GM12872 (cell line): ENCODE data around the gene GBP3.

Experiments used
- CTCF ChIP-seq: IDR thresholded peaks from 3 replicates; pipeline ENCODE4 v1.5.1; 2011; ENCODE audit warnings: low read depth, mild to moderate bottlenecking, low read length, moderate library complexity; ENCODE audit not compliant: insufficient read depth

GBP3 gene

GRCh38 chr1:89008511-89008910, 14.2 kb downstream of the GBP3 start:
- no peak for TF ChIP-seq CTCF

DNA sequence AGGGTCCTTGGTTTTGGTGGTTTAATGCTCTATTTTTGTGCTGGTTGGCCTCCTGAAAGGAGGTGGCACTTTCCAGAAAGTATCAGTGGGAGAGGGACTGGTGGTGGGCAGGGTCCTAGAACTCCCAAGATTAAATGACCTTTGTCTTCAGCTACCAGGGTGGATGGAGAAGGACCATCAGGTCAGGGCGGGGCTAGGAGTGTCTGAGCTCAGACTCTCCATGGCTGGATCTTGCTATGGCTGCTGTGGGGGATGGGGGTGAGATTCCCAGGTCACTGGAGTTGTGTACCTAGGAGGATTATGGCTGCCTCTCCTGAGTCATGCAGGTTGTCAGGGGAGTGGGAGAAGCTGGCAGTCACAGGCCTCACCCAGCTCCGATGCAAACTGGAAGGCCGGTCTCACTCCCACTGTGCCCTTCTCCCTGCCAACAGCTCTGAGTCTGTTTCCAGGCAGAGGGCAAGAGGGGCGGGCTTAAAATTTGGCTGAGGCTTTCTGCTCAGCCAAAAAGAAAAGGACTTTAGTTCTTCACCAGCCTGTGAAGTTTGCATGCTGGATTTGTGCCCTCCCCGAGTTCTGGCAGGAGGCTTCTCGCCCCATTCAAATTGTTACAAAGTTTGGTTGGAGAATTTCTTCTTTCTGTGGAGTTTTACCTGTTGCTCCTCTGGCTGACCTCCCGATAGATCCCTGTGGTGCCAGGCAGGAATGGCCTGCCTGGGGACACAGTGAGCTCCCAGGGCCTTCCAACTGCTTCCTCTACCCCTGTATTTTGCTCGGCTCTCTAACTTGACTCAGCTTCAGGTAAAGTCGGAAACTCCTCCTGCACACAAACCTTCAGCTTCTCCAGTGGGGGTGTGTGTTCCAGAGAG, 17.1 kb downstream of the GBP3 start:
- TF ChIP-seq CTCF, result no peak

DNA sequence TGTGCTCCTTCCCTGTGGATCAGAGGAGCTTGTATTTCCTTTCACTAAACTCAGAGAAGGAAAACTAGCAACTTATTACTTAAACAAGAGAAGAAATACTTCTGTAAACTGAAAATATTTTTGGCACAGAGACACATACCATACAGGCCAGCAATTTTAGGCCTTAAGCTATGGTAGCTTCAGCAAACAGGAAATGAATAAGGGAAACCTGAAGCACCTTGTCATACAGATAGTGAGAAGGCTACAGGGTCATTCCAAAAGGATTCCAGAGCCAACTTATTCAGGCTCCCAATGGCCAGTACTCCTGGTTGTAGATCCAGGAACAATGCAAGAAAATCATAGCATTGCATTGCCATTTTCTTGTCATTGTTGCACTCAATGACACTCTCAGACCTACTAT, 21.2 kb downstream of the GBP3 start:
- TF ChIP-seq CTCF, result no peak

- peak; percentile 22; the same call in 1 of the 3 replicates for TF ChIP-seq CTCF
These were observed 23.9 kb downstream of the GBP3 start for GRCh38 chr1:88998716-88999115.

GRCh38 chr1:88990426-88990825, 32.2 kb downstream of the GBP3 start:
- no peak for TF ChIP-seq CTCF

DNA sequence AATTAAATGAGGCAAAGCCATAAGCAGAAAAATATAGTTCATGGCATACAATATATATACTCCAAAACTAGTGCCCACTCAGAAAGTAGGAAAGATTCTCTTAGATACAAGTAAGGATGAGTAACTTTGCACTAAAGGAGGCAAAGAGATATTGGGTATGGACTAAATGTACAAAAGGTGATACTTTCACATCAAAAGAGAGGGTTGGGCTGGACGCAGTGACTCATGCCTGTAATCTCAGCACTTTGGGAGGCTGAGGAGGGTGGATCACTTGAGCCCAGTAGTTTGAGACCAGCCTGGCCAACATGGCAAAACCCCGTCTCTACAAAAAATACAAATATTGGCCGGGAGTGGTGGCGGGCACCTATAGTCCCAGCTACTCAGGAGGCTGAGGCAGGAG, 37.0 kb downstream of the GBP3 start:
- TF ChIP-seq CTCF, result no peak

DNA sequence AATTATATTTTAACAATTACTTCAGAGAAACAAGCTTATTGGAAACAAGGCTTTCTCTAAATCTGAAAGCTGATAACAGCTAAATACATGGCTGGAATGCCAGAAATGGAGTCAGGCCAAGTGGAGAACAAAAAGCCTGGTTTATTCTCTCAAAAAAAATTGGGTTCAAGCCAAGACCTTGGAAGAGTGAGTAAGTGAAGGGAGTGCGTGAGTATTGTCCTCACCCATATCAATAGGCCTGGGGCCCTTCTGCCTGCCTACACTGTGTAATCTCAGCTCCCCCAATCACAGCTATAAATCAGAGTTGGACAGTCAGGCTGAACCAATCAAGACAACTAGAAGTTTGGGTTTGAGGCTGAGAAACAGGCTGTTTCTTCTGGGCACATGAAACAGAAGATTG, 37.6 kb downstream of the GBP3 start:
- TF ChIP-seq CTCF, result no peak
